GM12878 (cell line): ENCODE measurements around the gene AP2A2. TPM values are rescaled to one million over a fixed set of nuclear protein-coding genes. Genes with fewer than 3 reads are reported as not detected.

Experiments
- CBFB ChIP-seq: IDR thresholded peaks from 2 replicates; pipeline ENCODE4 v1.6.1; 2016; ENCODE audit warnings: antibody characterized with exemption, low read depth
- CHD2 ChIP-seq: IDR thresholded peaks from 2 replicates; pipeline ENCODE4 v1.6.1; 2011; ENCODE audit warnings: low read depth, low read length, improper control_type of control experiment, borderline replicate concordance
- EZH2 ChIP-seq: IDR thresholded peaks from 2 replicates; pipeline ENCODE4 v1.6.1; 2012; ENCODE audit warnings: low read depth, mild to moderate bottlenecking, control low read depth, inconsistent platforms, low read length, borderline replicate concordance; ENCODE audit not compliant: control insufficient read depth
- IKZF2 ChIP-seq, 2 experiments: fragments of 450-650 bp; IDR thresholded peaks; 2 replicates each; pipeline ENCODE4 v1.6.1; 2017; ENCODE audit warnings: mild to moderate bottlenecking in 2 of 2, moderate library complexity in 2 of 2
- JUND ChIP-seq: IDR thresholded peaks from 2 replicates; pipeline ENCODE4 v1.6.1; 2012; ENCODE audit warnings: low read depth, mild to moderate bottlenecking, low read length, improper control_type of control experiment, moderate library complexity
- NFYA ChIP-seq: IDR thresholded peaks from 2 replicates; pipeline ENCODE4 v1.6.1; 2011; ENCODE audit warnings: low read depth, mild to moderate bottlenecking, low read length, improper control_type of control experiment, borderline replicate concordance
- RFX5 ChIP-seq: IDR thresholded peaks from 2 replicates; pipeline ENCODE4 v1.6.1; 2011; ENCODE audit warnings: low read depth, low read length, improper control_type of control experiment
- SPI1 ChIP-seq: IDR thresholded peaks from 2 replicates; pipeline ENCODE4 v1.6.1; 2011; ENCODE audit warnings: low read depth, mild to moderate bottlenecking, low read length, moderate library complexity, borderline replicate concordance; ENCODE audit not compliant: insufficient read depth
- TBL1XR1 ChIP-seq: IDR thresholded peaks from 2 replicates; pipeline ENCODE4 v1.6.1; 2012; ENCODE audit warnings: low read depth, low read length, improper control_type of control experiment
- ZNF24 ChIP-seq: fragments of 450-650 bp; IDR thresholded peaks from 2 replicates; pipeline ENCODE4 v1.6.1; 2017; ENCODE audit warnings: antibody characterized with exemption, mild to moderate bottlenecking
- polyA plus RNA-seq, 11 experiments: library from polyadenylated mRNA; depleted of rRNA in 4 of 11; unstranded in 6 of 11; stranded (reverse) in 5 of 11; fragments of >200 nt; fragmentation: Nextera tagmentation in 4 of 11; fragmentation: Illumina TruSeq in 1 of 11; extraction: Ambion mirVana in 4 of 11; extraction: Trizol in 1 of 11; gene quantifications; 1 replicate in 1 of 11; 2 replicates in 10 of 11; pipeline versions ENCODE4 v1.2.1 to v1.2.3, GENCODE V29; 2011 to 2016; ENCODE audit warnings: inconsistent platforms in 2 of 11, missing spikeins in 2 of 11, low read depth in 1 of 11
- total RNA-seq, 4 experiments: library from RNA; depleted of rRNA in 3 of 4; stranded (reverse); fragments of >200 nt in 3 of 4; fragmentation: Illumina TruSeq in 1 of 4; extraction: Trizol in 1 of 4; gene quantifications; 2 replicates each; pipeline versions ENCODE4 v1.2.1 to v1.2.3, GENCODE V29; 2013 to 2021
- TF ChIP-seq, protein P1 (sequence below): fragments of 450-650 bp; IDR thresholded peaks from 2 replicates; pipeline ENCODE4 v1.6.1; 2016; ENCODE audit warnings: mild to moderate bottlenecking, moderate library complexity, borderline replicate concordance

The AP2A2 gene
- total and polyA plus RNA-seq, 10 of the 15 experiments (the other 5 are each of a cell fraction or from before 2014, with no cell fraction given): 0.58 to 48.8 (median 18.2) TPM

DNA sequence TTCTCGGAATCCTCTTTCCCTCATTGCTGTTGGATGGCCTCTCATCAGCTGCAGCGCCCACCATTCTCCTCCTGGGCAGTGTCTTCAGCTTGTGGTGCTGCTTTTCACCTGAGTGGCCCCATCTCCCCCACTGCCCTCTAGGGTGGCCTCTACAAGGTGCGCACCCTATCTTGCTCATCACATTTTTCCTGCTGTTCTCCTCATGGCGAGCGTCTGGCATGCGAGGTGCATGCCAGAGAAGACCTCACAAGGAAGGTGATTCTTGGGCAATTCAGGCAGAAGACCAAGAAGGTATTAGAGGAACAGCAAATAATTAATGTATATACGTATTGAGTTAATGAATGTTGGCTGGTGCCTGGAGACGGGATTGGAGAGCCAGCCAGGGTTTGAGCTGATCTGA is 3.1 kb downstream of the AP2A2 start (continued):
- TF ChIP-seq, protein P1, sequence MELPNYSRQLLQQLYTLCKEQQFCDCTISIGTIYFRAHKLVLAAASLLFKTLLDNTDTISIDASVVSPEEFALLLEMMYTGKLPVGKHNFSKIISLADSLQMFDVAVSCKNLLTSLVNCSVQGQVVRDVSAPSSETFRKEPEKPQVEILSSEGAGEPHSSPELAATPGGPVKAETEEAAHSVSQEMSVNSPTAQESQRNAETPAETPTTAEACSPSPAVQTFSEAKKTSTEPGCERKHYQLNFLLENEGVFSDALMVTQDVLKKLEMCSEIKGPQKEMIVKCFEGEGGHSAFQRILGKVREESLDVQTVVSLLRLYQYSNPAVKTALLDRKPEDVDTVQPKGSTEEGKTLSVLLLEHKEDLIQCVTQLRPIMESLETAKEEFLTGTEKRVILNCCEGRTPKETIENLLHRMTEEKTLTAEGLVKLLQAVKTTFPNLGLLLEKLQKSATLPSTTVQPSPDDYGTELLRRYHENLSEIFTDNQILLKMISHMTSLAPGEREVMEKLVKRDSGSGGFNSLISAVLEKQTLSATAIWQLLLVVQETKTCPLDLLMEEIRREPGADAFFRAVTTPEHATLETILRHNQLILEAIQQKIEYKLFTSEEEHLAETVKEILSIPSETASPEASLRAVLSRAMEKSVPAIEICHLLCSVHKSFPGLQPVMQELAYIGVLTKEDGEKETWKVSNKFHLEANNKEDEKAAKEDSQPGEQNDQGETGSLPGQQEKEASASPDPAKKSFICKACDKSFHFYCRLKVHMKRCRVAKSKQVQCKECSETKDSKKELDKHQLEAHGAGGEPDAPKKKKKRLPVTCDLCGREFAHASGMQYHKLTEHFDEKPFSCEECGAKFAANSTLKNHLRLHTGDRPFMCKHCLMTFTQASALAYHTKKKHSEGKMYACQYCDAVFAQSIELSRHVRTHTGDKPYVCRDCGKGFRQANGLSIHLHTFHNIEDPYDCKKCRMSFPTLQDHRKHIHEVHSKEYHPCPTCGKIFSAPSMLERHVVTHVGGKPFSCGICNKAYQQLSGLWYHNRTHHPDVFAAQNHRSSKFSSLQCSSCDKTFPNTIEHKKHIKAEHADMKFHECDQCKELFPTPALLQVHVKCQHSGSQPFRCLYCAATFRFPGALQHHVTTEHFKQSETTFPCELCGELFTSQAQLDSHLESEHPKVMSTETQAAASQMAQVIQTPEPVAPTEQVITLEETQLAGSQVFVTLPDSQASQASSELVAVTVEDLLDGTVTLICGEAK: no peak
- TF ChIP-seq CBFB (no peak), NFYA (no peak), RFX5 (no peak), TBL1XR1 (no peak), ZNF24 (no peak), JUND (no peak), EZH2 (no peak), CHD2 (no peak), SPI1 (no peak), IKZF2 (IDR thresholded peaks at IDR 0.05) (no peak)
